ENCODE results near the gene GALM.
"Not testable (repeated sequence)": the region's sequence is repeated elsewhere in the genome, so short reads cannot be mapped to it uniquely, and the experiment has no call there.

GALM gene

GRCh38 chr2:38665854-38666555 is at the start of gene GALM:
Gene GALM (plus strand): TSS chr2:38666114. CDS start chr2:38666162, 48 bp downstream.
- peak; percentile 49 for DNase-seq

DNA sequence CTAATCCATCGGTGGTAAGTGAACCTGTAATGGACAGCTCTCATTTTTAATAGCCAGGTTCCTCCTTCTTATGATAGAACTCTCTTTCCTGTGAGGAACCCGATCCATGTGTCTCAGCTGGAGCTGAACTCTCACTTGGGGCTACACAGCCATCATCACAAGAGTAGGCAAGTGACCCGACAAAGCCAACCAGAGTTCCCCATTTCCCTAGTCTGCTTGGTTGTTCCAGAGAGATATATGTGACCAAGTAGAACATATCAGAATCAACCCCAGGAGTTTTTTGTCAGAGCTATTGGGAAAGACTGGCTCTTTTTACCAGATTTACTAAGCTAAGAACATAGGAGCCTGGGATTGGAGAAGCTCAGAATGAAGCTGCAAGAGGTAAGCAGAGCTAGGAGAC is 48.6 kb upstream of the GALM start:
- no peak for DNase-seq

DNA sequence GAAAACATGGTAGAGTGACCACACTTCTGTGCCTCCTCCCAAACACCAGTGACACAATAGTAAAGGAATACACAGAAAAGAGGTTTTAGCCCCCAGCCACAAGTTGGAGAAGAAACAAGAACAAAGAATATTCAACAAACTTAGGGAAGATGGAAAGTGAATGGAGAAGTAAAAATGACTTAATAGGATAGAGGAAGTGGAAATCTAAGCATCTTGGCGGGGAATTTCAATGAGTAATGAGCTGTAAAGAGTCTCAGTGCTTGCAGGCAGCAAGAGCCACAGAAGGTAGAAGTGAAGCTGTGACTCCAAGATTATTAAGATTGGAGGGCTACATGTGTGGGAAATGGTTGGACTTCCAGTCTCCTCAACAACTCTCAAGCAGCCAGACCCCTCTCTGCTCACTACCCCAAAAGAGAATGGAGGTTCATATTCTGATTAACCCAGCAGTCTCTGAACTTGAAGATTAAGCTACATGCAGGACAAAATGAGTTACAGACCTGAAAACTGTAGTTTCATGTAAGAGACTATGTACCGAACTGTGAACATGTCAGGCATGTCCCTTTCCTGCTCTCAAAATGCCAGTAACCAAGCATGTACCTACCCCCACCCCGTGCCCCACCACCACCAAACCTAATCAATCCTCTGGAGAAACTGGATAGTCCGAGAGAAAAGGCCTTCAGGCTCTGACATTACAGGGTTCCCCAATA is 46.3 kb upstream of the GALM start:
- DNase-seq = no peak

DNA sequence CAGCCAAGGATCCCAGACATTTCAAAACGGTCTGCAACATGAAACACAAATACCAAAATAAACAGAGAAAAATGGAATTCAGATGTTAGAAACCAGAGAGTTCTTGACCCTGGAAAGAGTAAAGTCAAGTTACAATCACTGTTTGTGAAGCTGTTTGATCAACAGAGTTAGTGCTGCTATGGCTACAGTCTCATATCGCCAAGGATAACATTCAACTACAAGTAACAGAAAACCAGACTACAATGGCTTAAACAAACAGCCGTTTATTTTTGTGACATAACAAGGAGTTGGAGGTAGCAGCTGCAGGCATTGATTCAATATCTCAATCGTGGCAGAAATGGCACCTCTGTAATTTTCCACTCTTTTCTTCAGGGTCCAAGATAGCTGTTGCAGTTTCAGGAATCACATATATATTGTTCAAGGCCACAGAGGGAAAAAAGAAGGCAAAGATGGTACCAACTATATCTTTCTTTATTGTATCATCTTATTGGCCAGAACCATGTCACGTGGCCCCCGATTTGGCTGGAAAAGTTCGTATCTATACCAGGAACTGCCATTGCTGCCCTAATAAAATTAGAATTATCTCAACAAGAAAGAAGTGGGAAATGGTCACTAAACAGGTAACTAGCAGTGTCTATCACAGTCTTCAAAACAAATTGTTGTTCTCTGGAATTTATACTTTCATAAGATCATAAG is 45.5 kb upstream of the GALM start:
- DNase-seq = no peak

DNA sequence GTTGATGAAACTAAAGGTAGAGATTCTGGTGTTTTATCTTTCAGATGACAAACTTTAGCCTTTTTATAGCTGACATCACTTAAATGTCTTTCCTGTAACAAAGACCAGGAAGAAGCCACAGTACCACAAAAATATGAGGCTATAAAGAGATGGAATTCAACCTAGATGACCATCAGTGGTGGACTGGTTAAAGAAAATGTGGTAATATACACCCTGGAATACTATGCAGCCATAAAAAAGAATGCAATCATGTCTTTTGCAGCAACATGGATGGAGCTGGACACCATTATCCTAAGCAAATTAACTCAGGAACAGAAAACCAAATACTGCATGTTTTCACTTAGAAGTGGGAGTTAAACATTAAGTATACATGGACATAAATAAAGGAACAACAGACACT is 44.9 kb upstream of the GALM start:
- DNase-seq = no peak

DNA sequence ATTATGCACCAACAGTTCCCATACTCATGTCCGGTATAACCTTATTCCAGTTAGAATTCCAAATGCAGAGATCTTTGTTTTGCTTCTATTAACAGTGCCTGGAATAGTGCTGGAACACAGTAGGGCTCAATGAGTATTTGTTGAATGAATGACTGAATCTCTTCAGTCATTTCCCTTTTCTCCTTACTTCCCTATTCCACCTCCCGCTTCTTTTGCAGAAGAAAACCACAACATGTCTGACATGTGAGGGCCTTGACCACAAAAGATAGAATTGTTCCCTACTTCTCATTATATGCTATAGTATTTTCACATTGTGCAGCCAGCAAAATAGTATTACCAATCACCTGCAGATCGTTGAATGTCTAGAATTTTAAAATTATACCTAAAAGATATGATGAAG is 43.7 kb upstream of the GALM start:
- DNase-seq = no peak

- DNase-seq = peak; percentile 13
Measured at GRCh38 chr2:38626326-38627035, 39.4 kb upstream of the GALM start.

- DNase-seq = no peak
Measured at GRCh38 chr2:38627391-38627790, 38.5 kb upstream of the GALM start.

DNA sequence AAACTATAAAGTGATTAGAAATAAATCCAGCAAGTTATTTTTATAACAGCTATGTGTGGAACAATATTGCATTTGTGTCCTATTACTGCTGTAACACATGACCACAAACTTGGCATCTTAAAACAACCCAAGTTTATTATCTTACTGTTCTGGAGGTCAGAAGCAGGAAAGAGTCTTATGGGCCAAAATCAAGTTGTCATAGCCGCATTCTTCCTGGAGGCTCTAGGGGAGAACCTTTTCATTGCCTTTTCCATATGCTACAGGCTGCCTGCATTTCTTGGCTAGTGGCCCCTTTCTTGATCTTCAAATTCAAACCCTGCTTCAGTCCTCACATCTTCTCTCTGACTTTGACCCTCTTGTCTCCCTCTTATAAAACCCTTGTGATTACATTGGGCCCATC is 36.2 kb upstream of the GALM start:
- DNase-seq = no peak

DNA sequence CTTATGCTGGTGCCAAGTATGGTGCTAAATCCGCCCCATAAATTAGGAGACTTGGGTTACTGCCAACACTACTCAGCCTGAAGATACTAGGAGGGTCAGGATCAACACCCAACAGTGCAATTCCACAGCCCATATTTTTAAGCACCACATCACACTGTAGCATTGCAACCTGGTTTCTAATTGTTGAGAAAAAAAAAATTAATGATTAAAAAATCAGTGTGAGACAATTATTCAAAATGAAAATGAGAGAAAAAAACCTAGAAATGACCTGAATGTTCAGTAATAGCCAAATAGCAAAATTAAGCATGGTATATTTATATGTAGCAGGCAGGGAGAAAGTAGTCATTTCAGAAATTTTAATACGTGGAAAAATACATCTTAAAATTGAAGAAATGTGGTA is 33.9 kb upstream of the GALM start:
- no peak for DNase-seq

DNA sequence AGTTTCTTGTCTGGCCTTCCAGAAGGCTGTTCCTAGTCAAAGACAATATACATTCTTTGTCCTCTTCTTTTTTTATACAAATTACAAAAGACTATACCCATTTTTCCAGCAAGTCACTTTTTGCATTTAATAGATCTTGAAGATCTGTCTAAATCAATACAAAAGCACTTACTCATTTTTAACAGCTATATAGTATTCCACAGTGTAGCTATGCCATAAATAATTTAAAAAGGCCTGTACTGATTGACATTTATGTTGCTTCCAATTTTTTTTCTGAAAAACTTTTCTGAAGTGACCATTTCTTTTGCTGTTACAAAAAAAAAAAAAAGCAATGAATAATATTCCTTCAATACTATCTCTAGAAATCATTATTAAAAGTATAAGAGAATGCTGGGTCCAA is 32.9 kb upstream of the GALM start:
- no peak for DNase-seq

DNA sequence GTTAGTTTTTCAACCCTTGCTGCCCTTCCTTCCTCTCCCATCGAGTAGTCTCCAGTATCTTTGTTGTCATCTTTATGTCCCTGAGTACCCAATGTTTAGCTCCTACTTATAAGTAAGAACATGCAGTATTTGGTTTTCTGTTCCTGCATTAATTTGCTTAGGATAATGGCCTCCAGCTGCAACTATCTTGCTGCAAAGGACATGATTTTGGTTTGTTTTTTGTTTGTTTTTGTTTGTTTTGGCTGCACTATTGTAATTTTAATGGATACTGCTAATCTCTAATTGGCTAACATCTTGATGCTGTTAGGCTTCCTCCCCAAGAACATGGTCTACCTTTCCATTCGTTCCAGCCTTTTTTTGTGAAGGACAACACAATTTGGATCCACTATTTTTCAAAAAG is 32.0 kb upstream of the GALM start:
- no peak for DNase-seq

DNA sequence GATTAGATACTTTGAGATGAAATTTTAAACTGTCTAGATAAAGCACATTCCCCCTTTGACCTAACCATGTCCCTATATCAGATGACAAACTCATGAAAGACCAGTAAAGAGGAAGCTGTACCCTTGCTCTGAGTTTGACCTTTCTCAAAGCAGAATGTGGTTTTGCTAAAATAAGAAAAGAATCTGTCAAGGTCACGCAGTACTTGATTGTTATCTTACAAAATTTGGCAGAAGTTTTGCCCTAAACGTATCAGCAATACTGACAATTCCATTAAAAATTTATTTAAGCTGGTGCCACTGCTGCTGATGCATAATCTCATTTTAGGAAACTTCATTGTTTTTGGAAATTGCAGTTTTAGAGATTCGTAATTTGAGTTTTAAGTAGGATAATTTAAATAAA is 31.2 kb upstream of the GALM start:
- DNase-seq = no peak

- DNase-seq = no peak
Measured at GRCh38 chr2:38635139-38635538, 30.8 kb upstream of the GALM start.

- no peak for DNase-seq
Measured at GRCh38 chr2:38636069-38636468, 29.8 kb upstream of the GALM start.

DNA sequence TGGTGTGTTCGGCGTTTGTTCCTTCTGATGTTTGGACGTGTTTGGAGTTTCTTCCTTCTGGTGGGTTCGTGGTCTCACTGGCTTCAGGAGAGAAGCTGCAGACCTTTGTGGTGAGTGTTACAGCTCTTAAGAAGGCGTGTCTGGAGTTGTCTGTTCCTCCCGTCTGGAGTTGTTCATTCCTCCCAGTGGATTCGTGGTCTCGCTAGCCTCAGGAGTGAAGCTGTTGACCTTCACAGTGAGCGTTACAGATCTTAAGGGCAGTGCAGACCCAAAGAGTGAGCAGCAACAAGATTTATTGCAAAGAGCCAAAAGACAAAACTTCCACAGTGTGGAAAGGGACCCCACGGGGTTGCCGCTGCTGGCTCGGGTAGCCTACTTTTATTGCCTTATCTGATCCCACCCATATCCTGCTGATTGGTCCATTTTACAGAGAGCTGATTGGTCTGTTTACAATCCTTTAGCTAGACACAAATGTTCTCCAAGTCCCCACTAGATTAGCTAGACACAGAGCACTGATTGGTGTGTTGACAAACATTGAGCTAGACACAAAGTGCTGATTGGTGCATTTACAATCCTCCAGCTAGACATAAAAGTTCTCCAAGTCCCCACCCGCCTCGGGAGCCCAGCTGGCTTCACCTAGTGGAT is 23.4 kb upstream of the GALM start:
- DNase-seq = not testable (repeated sequence)

DNA sequence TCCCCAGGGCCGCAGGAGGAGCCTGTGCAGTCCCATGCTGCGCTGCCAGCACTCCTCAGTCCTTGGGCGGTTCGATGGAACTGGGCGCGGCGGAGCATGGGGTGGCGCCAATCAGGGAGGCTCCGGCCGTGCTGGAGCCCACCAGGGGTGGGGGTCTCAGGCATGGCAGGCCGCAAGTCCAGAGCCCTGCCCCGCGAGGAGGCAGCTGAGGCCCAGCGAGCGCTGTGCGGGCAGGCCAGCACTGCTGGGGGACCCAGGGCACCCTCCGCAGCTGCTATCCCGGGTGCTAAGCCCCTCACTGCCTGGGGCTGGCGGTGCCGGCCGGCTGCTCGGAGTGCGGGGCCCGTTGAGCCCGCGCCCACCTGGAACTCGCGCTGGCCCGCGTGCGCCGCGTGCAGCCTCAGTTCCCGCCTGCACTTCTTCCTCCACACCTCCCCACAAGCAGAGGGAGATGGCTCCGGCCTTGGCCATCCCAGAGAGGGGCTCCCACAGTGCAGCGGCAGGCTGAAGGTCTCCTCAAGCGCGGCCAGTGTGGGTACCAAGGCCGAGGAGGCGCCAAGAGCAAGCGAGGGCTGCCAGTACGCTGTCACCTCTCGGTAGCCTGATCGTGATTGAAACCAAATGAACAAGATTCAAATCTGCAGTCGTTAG is 22.8 kb upstream of the GALM start:
- DNase-seq = no peak

DNA sequence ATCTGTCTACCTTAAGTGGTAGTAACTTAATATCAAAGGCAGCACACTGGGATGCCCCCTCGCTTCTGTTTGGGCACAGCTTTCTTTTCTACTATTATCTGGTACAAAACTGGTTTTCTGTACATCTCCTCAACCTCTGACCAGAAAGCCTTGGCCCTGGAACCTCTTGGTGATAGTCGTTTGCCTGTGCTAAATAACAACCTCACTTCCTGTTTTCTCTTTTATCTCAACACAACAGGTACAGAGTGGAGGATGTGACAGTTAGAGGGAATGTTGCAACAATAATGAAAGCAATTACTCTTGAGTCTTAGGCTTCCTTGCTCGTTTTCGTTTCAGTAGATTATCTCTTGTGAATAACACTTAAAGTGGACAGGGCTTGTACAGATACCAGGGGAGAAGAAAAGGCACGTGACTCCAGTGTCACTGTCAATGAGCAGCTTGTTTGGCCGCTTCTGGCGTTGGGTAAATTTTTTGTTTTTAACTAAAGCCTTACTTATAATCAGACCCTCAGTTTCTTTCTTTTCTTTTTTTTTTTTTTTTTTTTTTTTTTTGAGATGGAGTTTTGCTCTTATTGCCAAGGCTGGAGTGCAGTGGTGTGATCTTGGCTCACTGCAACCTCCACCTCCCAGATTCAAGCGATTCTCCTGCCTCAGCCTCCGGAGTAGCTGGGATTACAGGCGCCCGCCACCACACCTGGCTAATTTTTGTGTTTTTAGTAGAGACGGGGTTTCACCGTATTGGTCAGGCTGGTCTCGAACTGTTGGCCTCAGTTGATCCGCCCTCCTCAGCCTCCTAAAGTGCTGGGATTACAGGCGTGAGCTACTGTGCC is 22.0 kb upstream of the GALM start:
- not testable (repeated sequence) for DNase-seq

GRCh38 chr2:38648107-38648761 is 17.7 kb upstream of the GALM start:
- DNase-seq = no peak

GRCh38 chr2:38649176-38649728 is 16.7 kb upstream of the GALM start:
- no peak for DNase-seq

DNA sequence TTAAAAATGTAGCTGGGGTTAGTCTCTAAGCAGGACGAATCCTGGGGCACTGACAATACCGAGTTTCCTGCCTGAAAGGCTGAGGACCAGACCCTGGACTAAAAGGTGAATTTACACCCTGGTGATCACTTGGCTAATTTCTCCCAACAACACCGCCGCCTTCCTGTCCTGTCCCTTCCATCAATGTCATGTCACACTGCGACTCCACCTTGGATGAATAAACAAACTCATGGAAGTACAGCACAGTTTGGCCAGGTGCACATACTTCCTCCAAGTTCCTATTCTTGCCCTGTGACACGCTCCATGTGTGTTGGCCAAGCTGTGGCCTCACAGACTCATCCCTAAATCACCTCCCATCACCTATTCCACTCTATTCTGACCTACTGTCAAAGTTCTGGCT is 15.9 kb upstream of the GALM start:
- no peak for DNase-seq
